T-helper 17 cell (primary cell): ENCODE data around the gene SCAMP2. TPM values are rescaled to one million over a fixed set of nuclear protein-coding genes. Genes with fewer than 3 reads are reported as not detected.
"Not testable (repeated sequence)": the region's sequence is repeated elsewhere in the genome, so short reads cannot be mapped to it uniquely, and the experiment has no call there.

Experiments used
- ATAC-seq: fragments of 150-1000 bp; cut with Tn5 transposase; 2 replicates; pipeline ENCODE4 v1.10.0; 2021; ENCODE audit warnings: mild to moderate bottlenecking, moderate library complexity
- DNase-seq, 3 donors: peaks; one replicate each; pipeline versions ENCODE4 v3.0.0 to v3.0.0-alpha.2; 2020 to 2021
- H3K9me3 ChIP-seq: one replicate; pipeline ENCODE4 v1.7.0; 2013; ENCODE audit warnings: low read length, mild to moderate bottlenecking; ENCODE audit not compliant: control insufficient read depth, poor library complexity, severe bottlenecking
- H3K27ac Mint-ChIP-seq: one replicate; pipeline ENCODE4 v1.8.0; 2022; ENCODE audit warnings: mild to moderate bottlenecking, moderate library complexity, mixed read lengths
- H3K27me3 Mint-ChIP-seq: one replicate; pipeline ENCODE4 v1.8.0; 2022; ENCODE audit warnings: mixed read lengths
- H3K36me3 Mint-ChIP-seq: one replicate; pipeline ENCODE4 v1.8.0; 2022; ENCODE audit warnings: low read depth, mixed read lengths
- H3K4me1 Mint-ChIP-seq: one replicate; pipeline ENCODE4 v1.8.0; 2022; ENCODE audit warnings: mild to moderate bottlenecking, mixed read lengths
- H3K4me3 Mint-ChIP-seq: one replicate; pipeline ENCODE4 v1.8.0; 2022; ENCODE audit warnings: mild to moderate bottlenecking, moderate library complexity, mixed read lengths
- total RNA-seq, 4 donors: library from RNA in 2 of 4; stranded (reverse) in 2 of 4; gene quantifications; one replicate each; pipeline ENCODE4 v1.2.3 and lab custom pipeline; 2022 to 2026

Gene SCAMP2, protein sequence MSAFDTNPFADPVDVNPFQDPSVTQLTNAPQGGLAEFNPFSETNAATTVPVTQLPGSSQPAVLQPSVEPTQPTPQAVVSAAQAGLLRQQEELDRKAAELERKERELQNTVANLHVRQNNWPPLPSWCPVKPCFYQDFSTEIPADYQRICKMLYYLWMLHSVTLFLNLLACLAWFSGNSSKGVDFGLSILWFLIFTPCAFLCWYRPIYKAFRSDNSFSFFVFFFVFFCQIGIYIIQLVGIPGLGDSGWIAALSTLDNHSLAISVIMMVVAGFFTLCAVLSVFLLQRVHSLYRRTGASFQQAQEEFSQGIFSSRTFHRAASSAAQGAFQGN
- total RNA-seq (10 to 100 TPM; 84.1 to 86.8 TPM), total RNA-seq (lab: John Stamatoyannopoulos, UW) (81.3 to 118 reads per million in 2 donors)

DNA sequence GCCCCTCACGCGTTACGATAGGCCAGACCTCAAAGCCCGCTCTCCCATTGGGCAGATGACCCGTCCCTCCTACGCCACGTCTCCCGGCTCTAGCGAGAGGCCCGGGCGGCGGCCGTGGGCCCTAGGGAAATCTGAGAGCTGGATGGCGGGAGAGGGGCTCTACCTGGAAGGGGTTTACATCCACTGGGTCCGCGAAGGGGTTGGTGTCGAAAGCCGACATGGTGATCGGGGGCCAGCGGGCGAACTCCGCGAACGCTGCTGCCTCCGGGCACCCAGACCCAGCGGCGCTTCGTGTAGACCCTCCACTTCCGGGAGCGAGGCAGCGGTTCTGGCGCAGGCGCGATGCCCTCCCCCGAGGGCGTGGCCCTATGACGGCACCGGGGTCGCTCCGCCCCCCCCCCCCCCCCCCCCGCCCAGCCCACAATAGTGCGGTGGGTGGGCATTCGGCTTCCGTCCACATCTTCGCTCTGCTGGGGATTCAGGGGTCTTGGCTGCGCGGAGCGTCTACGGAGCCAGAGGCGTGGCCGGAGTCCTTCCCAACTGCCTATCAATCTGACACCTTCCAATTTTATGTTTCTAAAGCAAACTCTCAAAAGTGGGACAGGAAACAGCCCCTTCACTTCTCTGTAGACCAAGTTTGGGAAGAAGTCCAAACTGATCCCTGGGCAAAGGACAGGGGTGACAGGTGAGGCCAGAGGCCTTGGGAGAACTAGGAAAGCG lies at the start of gene SCAMP2:
SCAMP2 (minus strand) TSS at position 330 of the 720 bp plus-strand sequence; CDS start at position 220, 110 bp downstream.
- DNase-seq: peak; percentile 80 to 84 (median 83)
- ATAC-seq: peak; percentile 95
- peaks cover 3% of the 10 kb centered on the region for H3K36me3 Mint-ChIP-seq
- peak within 1 kb of the TSS; percentile 99 for H3K27ac Mint-ChIP-seq
- no peaks in the 10 kb centered on the region for H3K27me3 Mint-ChIP-seq
- peaks cover 34% of the 10 kb centered on the region for H3K4me1 Mint-ChIP-seq
- H3K9me3 ChIP-seq: no peaks in the 10 kb centered on the region
- H3K4me3 Mint-ChIP-seq: peak within 1 kb of the TSS; percentile 98

GRCh38 chr15:74920456-74920855 lies 47.3 kb upstream of the SCAMP2 start:
- Mint-ChIP-seq H3K27me3 (no peaks in the 10 kb centered on the region), H3K4me3 (no peak overlapping the region), H3K36me3 (peaks cover 8% of the 10 kb centered on the region), H3K4me1 (peaks cover 5% of the 10 kb centered on the region), H3K27ac (peak overlapping the region; percentile 43)
- DNase-seq: no peak
- no peak for ATAC-seq
- no peaks in the 10 kb centered on the region for H3K9me3 ChIP-seq

GRCh38 chr15:74917676-74918075 lies 44.5 kb upstream of the SCAMP2 start:
- no peaks in the 10 kb centered on the region for H3K27me3 Mint-ChIP-seq
- peaks cover 8% of the 10 kb centered on the region for H3K36me3 Mint-ChIP-seq
- H3K4me3 Mint-ChIP-seq: no peak overlapping the region
- no peak for DNase-seq
- peaks cover 5% of the 10 kb centered on the region for H3K4me1 Mint-ChIP-seq
- ATAC-seq: no peak
- no peaks in the 10 kb centered on the region for H3K9me3 ChIP-seq
- H3K27ac Mint-ChIP-seq: peak overlapping the region; percentile 9

DNA sequence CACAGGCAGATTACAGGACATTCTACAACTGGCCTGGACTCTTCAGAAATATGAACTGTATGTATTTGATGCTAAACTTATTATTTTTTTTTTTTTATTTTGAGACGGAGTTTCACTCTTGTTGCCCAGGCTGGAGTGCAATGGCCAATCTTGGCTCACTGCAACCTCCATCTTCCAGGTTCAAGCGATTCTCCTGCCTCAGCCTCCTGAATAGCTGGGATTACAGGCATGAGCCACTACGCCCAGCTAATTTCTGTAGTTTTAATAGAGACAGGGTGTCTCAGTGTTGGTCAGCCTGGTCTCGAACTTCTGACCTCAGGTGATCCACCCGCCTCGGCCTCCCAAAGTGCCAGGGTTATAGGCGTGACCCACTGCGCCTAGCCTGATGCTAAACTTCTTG lies 40.6 kb upstream of the SCAMP2 start:
- not testable (repeated sequence) for H3K4me3 Mint-ChIP-seq, H3K9me3 ChIP-seq, H3K36me3 Mint-ChIP-seq, H3K27me3 Mint-ChIP-seq, H3K4me1 Mint-ChIP-seq, H3K27ac Mint-ChIP-seq, DNase-seq, ATAC-seq

DNA sequence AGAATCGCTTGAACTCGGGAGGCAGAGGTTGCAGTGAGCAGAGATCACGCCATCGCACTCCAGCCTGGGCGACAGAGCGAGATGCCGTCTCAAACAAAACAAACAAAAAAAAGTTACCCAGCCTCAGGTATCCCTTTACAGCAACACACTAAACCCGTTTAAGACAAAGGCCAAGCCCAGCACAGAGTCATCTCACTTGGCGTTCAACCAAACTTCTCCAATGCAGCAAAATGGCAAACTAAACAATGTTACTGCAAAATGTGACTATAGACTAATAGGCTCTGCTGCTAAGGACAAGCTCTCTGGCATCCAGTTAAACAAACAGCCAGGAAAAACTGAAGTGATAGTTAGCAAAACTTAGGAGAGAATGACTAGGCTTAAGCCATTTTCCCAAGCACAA lies 39.9 kb upstream of the SCAMP2 start:
- H3K27me3 Mint-ChIP-seq: no peaks in the 10 kb centered on the region
- H3K36me3 Mint-ChIP-seq: no peaks in the 10 kb centered on the region
- H3K9me3 ChIP-seq: no peaks in the 10 kb centered on the region
- H3K4me1 Mint-ChIP-seq: peaks cover 2% of the 10 kb centered on the region
- no peak overlapping the region for H3K4me3 Mint-ChIP-seq
- ATAC-seq (no peak), DNase-seq (no peak)
- no peak overlapping the region for H3K27ac Mint-ChIP-seq

DNA sequence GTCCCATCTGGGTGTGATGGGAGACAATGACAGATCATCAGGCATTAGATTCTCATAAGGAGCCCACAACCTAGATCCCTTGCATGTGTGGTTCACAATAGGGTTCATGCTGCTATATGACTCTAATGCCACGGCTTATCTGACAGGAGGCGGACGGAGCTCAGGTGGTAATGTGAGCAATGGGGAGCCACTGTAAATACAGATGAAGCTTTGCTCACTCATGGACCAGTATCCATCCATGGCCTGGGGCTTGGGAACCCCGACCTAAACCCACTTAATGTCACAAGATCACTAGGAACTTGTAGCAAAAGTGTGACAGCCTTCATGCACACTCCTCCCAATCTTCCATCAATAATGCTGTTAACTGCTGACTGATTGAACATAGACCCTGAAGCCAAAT lies 35.5 kb upstream of the SCAMP2 start:
- Mint-ChIP-seq H3K36me3 (peaks cover 2% of the 10 kb centered on the region), H3K4me3 (no peak overlapping the region), H3K27ac (no peak overlapping the region), H3K27me3 (no peaks in the 10 kb centered on the region), H3K4me1 (peaks cover 21% of the 10 kb centered on the region)
- H3K9me3 ChIP-seq: no peaks in the 10 kb centered on the region
- DNase-seq (no peak), ATAC-seq (no peak)

GRCh38 chr15:74907163-74907870 lies 34.2 kb upstream of the SCAMP2 start:
- H3K9me3 ChIP-seq: no peaks in the 10 kb centered on the region
- Mint-ChIP-seq H3K27me3 (no peaks in the 10 kb centered on the region), H3K27ac (peak overlapping the region; percentile 98), H3K4me1 (peaks cover 23% of the 10 kb centered on the region), H3K36me3 (peaks cover 2% of the 10 kb centered on the region), H3K4me3 (peak overlapping the region; percentile 98)
- DNase-seq: no peak
- no peak for ATAC-seq

DNA sequence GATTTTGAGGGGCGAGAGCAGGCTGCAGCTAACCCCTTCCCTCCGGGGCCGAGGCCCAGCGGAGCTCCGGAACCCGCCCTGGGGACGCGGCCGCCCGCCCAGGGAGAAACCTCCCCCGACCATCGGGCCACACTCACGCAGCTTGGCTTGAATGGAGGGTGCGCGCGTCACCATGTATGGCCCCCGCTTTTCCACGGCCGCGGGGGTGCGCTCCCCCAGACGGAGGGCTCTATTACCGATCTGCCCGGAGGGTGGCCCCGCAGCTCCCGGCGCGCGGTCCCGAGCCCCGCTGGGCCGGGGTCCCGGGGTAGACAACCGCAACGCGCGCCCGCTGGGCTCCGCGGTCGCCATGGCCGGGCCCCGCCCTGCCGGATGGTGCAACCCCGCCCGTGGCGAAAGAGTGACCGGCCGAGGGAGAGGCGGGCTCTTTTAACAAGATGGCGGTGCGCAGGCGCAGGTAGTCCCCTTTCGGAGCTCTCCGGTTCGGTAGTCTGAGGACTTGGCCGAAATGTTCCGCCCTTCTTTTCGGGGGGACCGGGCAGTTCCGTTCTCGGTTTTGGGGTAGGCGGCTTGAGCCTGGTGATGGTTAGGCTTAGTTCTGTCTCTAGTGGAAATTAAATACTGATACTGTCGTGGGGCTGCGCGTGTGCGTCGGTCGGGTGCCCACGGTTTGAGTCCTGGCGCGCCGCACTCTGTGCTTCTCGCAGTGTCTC lies 33.4 kb upstream of the SCAMP2 start, which contains the start of gene FAM219B:
FAM219B (minus strand) TSS at position 402 of the 713 bp plus-strand sequence; CDS start at position 351, 51 bp downstream.
- H3K9me3 ChIP-seq: no peaks in the 10 kb centered on the region
- Mint-ChIP-seq H3K36me3 (peaks cover 2% of the 10 kb centered on the region), H3K4me3 (peak within 1 kb of the TSS; percentile 98), H3K27me3 (no peaks in the 10 kb centered on the region), H3K4me1 (peaks cover 26% of the 10 kb centered on the region), H3K27ac (peak within 1 kb of the TSS; percentile 98)
- DNase-seq (peak; percentile 44 to 63 (median 57)), ATAC-seq (peak; percentile 83)

GRCh38 chr15:74906067-74906449 lies 32.9 kb upstream of the SCAMP2 start:
- peak; percentile 49 for ATAC-seq
- H3K4me1 Mint-ChIP-seq: peaks cover 26% of the 10 kb centered on the region
- H3K9me3 ChIP-seq: no peaks in the 10 kb centered on the region
- DNase-seq: no peak
- peak overlapping the region; percentile 98 for H3K27ac Mint-ChIP-seq
- peak overlapping the region; percentile 98 for H3K4me3 Mint-ChIP-seq
- H3K27me3 Mint-ChIP-seq: no peaks in the 10 kb centered on the region
- peaks cover 2% of the 10 kb centered on the region for H3K36me3 Mint-ChIP-seq

- DNase-seq (no peak), ATAC-seq (no peak)
- H3K36me3 Mint-ChIP-seq: peaks cover 2% of the 10 kb centered on the region
- no peaks in the 10 kb centered on the region for H3K9me3 ChIP-seq
- no peak overlapping the region for H3K4me3 Mint-ChIP-seq
- H3K27me3 Mint-ChIP-seq: no peaks in the 10 kb centered on the region
- peak overlapping the region; percentile 98 for H3K27ac Mint-ChIP-seq
- peaks cover 31% of the 10 kb centered on the region for H3K4me1 Mint-ChIP-seq
Measured at GRCh38 chr15:74904190-74904805, 31.1 kb upstream of the SCAMP2 start.

GRCh38 chr15:74903676-74904075 lies 30.5 kb upstream of the SCAMP2 start:
- no peak for DNase-seq
- H3K27ac Mint-ChIP-seq: peak overlapping the region; percentile 98
- ATAC-seq: no peak
- peaks cover 2% of the 10 kb centered on the region for H3K36me3 Mint-ChIP-seq
- H3K9me3 ChIP-seq: no peaks in the 10 kb centered on the region
- no peak overlapping the region for H3K4me3 Mint-ChIP-seq
- H3K27me3 Mint-ChIP-seq: no peaks in the 10 kb centered on the region
- H3K4me1 Mint-ChIP-seq: peaks cover 30% of the 10 kb centered on the region

DNA sequence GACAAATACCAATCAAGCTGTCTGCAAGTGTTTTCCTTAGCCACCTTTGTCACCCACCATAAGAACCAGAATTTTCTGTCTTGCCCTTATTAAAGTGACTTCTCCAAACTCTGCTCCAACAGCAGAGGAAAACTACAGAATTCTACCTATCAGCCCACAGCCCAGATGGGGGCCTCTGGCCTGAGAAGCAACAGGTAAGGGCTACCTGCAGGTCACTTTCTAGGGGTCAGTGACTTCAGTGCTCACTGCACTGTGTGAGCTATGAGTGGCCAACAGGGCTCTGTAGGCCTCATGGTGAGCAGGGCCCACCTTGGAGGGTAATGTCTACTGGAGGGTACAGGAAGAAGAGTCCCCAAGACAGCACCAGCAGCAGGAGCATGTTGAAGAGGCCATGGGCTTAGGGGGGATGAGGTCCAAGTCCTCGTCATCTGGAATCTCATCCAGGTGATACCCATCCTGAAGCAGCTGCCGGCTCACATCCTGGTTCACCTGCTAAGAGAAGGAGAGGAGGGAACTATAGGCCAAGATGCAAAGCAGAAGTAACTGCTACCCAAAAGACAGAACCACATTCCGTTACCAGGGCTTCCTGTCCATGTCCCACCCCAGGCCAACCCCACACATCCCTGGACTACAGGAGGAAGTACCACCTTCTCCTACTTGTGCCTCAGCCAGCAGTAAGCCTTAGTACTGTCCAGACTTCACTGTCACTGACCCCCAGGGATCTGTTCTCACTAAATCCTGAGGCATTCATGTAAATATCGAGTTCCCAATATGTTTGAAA lies 29.3 kb upstream of the SCAMP2 start:
- Mint-ChIP-seq H3K4me1 (peaks cover 29% of the 10 kb centered on the region), H3K27me3 (no peaks in the 10 kb centered on the region), H3K27ac (peak overlapping the region; percentile 63), H3K36me3 (peaks cover 2% of the 10 kb centered on the region), H3K4me3 (no peak overlapping the region)
- DNase-seq: no peak
- no peak for ATAC-seq
- no peaks in the 10 kb centered on the region for H3K9me3 ChIP-seq
